ENCODE data around the gene WDR4.
A peak's percentile ranks its signal among the peaks of the same experiment; 100 is the strongest.
"Not testable (repeated sequence)": the region's sequence is repeated elsewhere in the genome, so short reads cannot be mapped to it uniquely, and the experiment has no call there.

Gene WDR4

DNA sequence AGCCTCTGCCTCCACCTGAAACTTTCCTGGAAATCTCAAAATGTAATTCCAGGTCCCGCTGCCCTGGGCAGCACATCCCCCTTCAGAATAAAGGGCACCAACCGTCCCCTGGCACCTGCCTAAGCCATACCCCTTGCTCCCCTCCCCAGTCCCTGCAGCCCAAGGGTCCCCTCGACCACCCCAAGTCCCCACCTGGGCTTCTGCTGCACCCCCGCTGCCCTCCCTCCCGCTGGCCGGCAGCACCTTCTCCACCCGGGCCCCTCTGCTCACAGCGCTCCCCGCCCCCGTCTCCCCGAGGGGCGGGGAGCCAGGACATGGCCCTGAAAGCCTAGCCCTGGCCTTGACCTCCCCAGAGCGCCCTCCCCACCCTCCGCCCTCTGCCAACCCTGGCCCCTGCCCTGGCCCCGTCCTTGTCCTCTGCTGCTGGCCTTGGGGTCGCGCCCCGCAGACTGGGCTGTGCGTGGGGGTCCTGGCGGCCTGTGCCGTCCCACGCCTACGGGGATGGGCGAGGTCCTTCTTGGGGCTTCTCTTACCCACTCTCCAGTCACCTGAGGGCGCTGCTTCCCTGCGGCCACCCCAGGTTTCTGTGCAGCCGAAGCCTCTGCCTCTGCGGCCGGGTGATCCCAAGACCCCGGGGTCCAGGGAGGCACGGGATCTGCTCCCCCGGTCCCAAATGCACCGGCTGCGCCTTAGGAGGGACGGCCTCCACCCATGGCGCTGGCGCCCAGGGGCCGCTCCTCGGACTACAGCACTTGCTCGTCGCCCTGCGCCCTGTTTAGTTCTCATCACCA is 41.7 kb downstream of the WDR4 start:
- no peak for DNase-seq

DNA sequence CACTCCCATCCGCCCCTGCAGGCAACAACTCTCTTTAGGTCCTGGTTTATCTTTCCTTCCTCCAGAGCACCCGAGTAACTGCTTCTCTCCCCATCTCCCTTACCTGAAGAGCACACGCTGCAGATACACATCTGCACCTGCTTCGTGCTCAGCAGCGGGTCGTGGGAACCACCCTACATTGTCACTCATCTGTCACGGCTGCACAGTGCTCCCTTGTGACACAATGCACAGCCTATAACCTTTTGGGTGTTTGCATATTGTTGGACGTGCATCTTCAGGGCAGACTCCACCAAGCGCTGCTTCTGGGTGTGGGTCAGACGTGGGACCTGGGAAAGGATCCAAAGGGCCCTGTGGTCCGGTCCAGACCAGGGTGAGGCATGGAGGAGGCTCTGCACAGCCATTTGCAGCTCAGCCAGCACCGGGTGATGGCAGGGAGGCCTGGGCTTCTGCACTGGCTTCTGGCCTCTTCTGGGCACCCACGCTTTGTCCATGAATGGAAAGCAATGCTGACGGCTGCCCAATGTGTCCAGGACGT is 42.5 kb downstream of the WDR4 start:
- DNase-seq, result no peak

DNA sequence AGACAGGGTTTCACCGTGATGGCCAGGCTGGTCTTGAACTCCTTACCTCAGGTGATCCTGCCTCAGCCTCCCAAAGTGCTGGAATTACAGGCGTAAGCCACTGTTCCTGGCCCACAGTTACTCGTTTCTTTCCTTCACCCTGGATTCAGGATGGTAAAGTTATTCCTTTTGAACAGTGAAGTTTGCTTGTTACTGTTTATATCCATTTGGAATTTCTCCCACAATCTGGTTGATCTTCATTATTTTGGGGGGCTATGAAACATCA is 43.0 kb downstream of the WDR4 start:
- no peak for DNase-seq

- no peak for DNase-seq
Measured at GRCh38 chr21:42835611-42836401, 43.5 kb downstream of the WDR4 start.

DNA sequence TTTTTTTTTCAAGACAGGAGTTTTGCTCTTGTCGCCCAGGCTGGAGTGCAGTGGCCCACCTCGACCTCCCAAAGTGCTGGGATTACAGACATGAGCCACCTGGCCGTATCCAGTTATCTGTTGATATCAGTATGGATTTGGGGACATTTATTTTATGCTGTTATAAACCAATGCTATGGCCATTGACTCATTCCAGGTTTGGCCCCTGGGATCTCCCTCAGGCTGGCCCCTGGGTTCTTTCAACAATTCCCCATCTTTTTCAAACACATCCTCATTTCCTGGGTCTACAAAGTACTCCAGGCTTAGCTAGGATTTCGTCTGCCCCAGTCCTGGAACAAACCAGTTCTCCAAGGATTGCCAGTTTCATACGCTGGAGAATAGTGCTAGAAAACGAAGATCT is 44.1 kb downstream of the WDR4 start:
- no peak for DNase-seq

DNA sequence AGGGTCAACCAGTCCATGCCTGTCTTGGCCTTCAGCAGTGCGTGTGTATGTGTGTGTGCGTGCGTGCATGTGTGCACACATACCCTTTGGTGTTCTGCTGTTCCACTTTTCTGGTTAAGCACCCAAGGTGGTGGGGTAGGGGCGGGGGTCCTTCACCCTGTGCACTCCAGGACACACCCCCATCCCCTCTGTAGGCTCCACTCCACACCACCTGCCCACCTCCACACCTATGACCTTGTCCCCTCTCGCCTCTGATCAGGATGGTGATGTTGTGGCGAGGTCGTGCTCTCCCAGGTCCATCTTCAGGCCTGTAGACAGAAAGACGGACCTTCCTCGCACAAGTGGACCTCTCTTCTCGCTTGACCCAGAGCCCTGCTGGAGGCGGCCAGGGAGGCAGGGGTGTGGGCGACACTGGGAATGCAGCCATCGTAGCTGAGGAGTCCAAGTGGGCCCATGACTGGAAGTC is 44.6 kb downstream of the WDR4 start:
- DNase-seq, result no peak

DNA sequence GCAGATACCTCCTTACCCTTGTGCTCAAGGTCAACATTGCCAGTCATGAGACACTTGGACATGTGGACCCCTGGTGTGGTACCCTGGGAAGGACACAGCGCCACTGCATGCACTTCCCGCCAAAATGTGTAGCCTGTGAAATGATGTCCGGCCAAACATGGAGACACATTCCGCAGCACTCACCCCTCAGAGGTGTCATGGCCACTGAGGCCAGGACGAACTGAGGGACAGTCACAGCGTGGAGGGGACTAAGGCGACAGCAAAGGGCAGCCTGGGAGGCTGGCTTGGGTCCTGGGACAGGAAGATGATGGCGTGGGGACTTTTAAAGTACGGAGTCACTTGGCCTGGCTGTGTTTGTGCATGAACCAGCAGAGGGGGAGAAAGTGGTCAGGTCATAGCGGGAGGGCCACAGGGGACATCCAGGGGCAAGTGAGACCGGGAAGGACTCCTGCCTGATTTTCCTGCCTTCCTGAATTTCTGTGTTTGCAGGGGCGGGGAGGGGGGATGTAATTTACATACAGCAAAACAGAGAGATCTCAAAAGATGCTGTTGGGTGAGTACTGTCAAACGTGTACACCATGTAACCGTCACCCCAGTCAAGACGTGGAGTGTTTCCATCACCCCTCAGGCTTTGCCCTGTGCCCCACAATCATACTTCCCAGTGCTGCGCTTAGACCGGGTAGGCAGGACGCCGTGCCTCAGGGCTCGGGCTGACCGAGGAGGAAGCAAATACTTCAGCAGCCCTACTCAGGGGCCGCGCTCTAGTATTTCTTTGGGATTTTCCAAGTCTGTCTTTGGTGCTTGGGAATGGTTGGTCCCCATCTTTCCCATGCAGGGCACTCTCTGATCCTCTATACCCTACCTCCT is 45.2 kb downstream of the WDR4 start:
- DNase-seq, result no peak

DNA sequence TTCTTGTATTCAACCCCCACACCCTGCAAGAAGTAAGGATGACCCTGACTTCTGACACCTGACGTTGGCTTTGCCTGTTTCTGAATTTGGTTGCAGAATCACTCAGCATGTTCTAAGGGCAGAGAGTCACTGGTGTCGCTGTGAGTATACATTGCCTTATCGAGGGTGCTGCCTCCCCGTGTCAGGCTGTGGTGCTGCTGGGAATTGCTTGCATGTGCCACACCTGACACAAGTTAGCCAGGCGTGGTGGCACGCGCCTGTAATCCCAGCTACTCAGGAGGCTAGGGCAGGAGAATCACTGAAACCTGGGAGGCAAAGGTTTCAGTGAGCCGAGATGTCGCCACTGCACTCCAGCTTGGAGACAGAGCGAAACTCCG is 45.9 kb downstream of the WDR4 start:
- DNase-seq, result peak; percentile 11

GRCh38 chr21:42832321-42832630 is 47.1 kb downstream of the WDR4 start:
- DNase-seq, result not testable (repeated sequence)

DNA sequence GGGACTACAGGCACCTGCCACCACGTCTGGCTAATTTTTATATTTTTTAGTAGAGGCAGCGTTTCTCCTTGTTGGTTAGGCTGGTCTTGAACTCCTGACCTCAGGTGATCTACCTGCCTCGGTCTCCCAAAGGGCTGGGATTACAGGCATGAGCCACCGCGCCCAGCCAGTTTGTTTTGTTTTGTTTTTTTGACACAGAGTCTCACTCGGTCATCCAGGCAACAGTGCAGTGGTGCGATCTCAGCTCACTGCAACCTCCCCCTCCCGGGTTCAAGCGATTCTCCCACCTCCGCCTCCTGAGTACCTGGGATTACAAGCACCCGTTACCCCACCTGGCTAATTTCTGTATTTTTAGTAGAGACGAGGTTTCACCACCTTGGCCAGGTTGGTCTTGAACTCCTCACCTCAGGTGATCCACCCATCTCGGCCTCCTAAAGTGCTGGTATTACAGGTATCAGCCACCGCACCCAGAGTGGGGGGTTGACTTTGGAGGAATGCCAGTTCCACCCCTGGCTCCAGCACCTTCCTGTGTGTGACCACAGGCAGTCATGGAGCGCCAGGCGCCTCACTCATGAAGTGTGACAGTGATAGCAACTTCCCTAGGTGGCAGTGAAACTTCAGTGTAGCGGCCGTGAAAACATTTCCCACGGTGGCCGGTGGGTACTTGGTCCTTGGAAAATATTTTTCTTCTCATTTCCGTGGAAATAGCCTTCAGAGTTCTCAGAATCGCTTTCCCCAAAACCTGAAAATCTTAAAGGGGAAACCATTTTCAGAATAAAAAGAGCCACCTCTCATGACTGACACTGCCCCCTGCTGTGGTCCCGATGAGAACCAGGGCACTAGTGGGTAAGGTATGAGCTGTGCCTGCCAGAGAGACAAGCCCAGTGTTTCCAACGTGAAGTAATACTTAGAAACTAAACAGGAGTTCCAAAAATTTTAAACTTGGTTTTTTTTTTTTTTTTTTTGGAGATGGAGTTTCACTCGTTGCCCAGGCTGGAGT is 48.6 kb downstream of the WDR4 start:
- no peak for DNase-seq

- DNase-seq, result no peak
Measured at GRCh38 chr21:42829954-42830353, 49.4 kb downstream of the WDR4 start.

DNA sequence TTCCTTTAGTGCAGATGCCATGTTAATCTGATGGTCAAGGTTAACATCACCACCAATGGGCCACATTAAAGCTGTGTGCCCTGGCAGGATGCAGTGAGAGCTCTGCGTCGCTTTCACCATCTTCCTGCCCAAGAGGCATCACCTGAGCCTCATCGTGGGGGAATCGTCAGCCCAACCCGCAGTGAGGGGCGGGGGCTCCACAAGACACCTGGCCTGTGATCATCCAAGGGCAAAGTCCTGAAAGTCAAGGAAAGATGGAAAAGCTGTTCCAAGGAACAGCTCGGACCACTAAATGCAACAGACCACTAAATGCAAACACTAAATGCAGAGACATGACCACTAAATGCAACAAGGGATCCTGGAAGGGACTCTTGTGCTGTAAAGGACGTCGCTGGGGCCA is 49.9 kb downstream of the WDR4 start:
- DNase-seq, result no peak

- DNase-seq, result no peak
Measured at GRCh38 chr21:42827588-42827987, 51.8 kb downstream of the WDR4 start.

- DNase-seq, result no peak
Measured at GRCh38 chr21:42820616-42821465, 58.5 kb downstream of the WDR4 start.

- no peak for DNase-seq
Measured at GRCh38 chr21:42819861-42820615, 59.3 kb downstream of the WDR4 start.

DNA sequence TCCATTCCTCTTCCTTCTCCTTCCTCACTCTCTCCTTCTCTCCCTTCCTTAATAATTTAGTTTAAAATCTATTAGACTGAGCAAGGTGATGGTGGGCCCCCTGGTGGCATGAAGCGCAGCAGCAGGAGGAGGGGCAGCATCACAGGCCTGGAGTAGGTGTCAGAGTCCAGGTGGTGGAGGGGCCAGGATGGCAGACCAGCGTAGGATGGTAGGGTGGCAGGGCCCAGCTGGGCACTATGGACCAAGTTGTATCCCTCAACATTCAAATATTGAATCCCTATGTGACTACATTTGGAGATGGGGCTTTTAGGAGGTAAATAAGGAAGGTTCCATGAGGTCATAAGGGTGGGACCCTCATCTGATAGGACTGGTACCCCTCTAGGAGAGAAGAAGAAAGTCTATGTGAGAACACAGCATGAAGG is 61.0 kb downstream of the WDR4 start:
- DNase-seq, result peak; percentile 17

DNA sequence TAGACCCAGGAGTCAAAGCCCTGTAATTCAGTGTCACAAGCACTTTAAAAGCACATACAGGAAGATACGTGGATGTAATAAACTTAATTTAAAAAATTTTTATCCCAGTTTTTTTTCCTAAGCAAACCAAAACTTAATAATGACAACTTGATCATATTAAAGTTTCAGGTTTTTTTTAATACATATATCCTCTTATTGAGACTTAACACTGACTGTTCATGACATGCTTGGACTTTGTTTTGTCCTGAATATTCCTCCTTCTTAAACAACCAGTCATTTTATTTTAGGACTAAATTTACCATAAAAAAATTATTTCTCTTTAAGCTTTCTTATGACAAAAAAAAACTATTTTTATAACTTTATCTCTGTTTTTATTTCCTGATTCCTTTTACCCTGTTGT is 64.1 kb downstream of the WDR4 start:
- DNase-seq, result no peak

DNA sequence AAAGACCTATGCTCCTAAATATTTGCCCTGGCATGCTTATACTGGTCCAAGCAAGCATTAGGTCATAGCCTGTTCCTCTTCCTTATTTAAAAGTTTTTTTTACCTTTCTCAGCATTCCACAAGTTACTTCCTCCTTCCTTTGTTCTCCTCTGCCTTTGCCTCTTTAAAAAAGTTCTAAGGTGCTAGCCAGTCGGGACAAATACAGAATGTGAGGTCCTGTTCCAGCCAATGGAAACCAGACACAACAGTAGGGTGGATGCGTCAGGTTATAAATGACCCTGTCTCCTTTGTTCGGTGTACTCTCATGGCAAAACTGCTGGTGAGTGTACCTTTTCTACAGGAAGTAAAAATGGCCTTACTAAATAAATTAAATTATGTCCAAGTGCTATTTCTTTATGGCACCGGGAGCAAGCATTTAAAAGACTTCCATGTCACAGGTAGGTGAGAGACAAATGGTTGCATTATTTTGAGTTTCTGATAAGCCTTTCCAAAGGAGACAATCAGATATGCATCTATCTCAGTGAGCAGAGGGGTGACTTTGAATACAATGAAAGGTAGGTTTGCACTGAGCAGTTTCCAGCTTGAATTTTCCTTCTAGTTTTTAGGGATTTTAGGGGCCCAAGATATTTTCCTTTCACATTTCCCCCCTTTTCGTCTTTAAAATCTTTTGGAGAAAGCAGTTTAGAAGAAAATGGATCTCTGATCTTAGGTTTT is 66.7 kb downstream of the WDR4 start:
- DNase-seq, result not testable (repeated sequence)

GRCh38 chr21:42811960-42812359 is 67.4 kb downstream of the WDR4 start:
- DNase-seq, result no peak
